ENCODE results near the gene KCNMB3. TPM values are rescaled to one million over a fixed set of nuclear protein-coding genes. Genes with fewer than 3 reads are reported as not detected.
"Not testable (repeated sequence)": the region's sequence is repeated elsewhere in the genome, so short reads cannot be mapped to it uniquely, and the experiment has no call there.

Gene KCNMB3
- total RNA-seq, 1 donor: 1.8 TPM

DNA sequence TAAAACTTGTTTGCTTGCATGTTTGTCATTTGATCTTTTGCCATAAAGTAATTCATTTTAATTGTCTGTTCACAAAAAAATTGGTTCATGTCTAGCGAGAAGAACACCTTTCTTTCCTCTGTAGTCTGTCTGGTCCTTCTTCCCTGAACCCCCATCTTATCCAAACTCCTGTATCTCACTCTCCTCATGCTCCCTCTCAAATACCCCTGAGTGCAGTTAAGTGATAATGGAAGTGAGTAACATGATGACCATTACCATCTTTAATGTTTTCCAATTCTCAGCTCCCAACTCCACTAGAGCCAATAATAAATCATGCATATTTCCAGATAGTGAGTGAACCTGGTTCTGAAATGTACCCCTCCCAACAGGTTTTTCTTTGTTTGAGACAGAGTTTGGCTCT lies 14.2 kb upstream of the KCNMB3 start:
- H3K4me1 ChIP-seq (ENCODE audit: insufficient read depth, low read length): no peaks in the 10 kb centered on the region
- H3K4me2 ChIP-seq (ENCODE audit: insufficient read depth, low read length): no peak overlapping the region
- H2AFZ ChIP-seq (ENCODE audit: low read length): no peak overlapping the region
- H4K20me1 ChIP-seq (ENCODE audit: insufficient read depth, low read length): no peaks in the 10 kb centered on the region
- no peaks in the 10 kb centered on the region for H3K9me3 ChIP-seq (ENCODE audit: low read depth, low read length)
- no peak overlapping the region for H3K4me3 ChIP-seq (ENCODE audit: insufficient read depth, low read length)
- H3K79me2 ChIP-seq (ENCODE audit: insufficient read depth, low read length): no peaks in the 10 kb centered on the region
- H3K27me3 ChIP-seq (ENCODE audit: insufficient read depth, low read length): no peaks in the 10 kb centered on the region
- H3K36me3 ChIP-seq (ENCODE audit: insufficient read depth, low read length): no peaks in the 10 kb centered on the region
- TF ChIP-seq, protein P1, sequence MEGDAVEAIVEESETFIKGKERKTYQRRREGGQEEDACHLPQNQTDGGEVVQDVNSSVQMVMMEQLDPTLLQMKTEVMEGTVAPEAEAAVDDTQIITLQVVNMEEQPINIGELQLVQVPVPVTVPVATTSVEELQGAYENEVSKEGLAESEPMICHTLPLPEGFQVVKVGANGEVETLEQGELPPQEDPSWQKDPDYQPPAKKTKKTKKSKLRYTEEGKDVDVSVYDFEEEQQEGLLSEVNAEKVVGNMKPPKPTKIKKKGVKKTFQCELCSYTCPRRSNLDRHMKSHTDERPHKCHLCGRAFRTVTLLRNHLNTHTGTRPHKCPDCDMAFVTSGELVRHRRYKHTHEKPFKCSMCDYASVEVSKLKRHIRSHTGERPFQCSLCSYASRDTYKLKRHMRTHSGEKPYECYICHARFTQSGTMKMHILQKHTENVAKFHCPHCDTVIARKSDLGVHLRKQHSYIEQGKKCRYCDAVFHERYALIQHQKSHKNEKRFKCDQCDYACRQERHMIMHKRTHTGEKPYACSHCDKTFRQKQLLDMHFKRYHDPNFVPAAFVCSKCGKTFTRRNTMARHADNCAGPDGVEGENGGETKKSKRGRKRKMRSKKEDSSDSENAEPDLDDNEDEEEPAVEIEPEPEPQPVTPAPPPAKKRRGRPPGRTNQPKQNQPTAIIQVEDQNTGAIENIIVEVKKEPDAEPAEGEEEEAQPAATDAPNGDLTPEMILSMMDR (IDR thresholded peaks at IDR 0.05; ENCODE audit: extremely low read depth, low read depth, low read length): no peak
- H3K27ac ChIP-seq (ENCODE audit: low read depth, low read length): no peak overlapping the region
- no peak for DNase-seq (ENCODE audit: insufficient read length, low spot score, missing footprints)

DNA sequence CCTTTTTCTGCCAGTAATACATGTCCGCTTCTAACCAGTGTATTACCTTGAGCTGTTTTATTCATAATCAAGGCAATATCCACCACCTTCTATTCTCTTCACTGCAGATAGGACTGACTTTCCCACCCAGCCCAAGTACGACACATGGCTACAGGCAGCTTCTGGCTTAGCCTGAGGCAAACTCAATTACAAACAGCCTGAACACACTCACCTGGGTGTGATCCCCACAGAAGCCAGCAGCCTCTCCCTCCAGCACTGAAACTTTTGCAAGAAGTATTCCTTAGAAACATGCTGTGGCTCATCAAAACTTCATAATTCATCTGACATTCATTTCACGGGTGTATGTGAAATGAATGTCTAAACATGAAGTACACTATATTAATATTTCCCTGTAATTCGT lies 13.5 kb upstream of the KCNMB3 start:
- H4K20me1 ChIP-seq (ENCODE audit: insufficient read depth, low read length): no peaks in the 10 kb centered on the region
- no peak overlapping the region for H2AFZ ChIP-seq (ENCODE audit: low read length)
- H3K27me3 ChIP-seq (ENCODE audit: insufficient read depth, low read length): no peaks in the 10 kb centered on the region
- no peak overlapping the region for H3K4me3 ChIP-seq (ENCODE audit: insufficient read depth, low read length)
- no peaks in the 10 kb centered on the region for H3K9me3 ChIP-seq (ENCODE audit: low read depth, low read length)
- TF ChIP-seq, protein P1 (IDR thresholded peaks at IDR 0.05; ENCODE audit: extremely low read depth, low read depth, low read length): no peak
- no peaks in the 10 kb centered on the region for H3K4me1 ChIP-seq (ENCODE audit: insufficient read depth, low read length)
- DNase-seq (ENCODE audit: insufficient read length, low spot score, missing footprints): no peak
- no peaks in the 10 kb centered on the region for H3K36me3 ChIP-seq (ENCODE audit: insufficient read depth, low read length)
- no peaks in the 10 kb centered on the region for H3K79me2 ChIP-seq (ENCODE audit: insufficient read depth, low read length)
- H3K27ac ChIP-seq (ENCODE audit: low read depth, low read length): no peak overlapping the region
- H3K4me2 ChIP-seq (ENCODE audit: insufficient read depth, low read length): no peak overlapping the region

DNA sequence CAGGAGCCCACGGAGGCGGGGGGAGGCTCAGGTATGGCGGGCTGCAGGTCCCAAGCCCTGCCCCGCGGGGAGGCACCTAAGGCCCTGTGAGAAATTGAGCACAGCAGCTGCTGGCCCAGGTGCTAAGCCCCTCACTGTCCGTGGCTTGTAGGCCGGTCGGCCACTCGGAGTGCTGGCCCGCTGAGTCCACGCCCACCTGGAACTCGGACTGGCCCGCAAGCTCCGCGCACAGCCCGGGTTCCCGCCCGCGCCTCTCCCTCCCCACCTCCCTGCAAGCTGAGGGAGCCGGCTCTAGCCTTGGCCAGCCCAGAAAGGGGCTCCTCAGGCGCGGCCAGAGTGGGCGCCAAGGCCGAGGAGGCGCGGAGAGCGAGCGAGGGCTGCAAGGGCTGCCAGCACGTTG lies 12.2 kb upstream of the KCNMB3 start:
- H3K27me3 ChIP-seq (ENCODE audit: insufficient read depth, low read length): no peaks in the 10 kb centered on the region
- DNase-seq (ENCODE audit: insufficient read length, low spot score, missing footprints): no peak
- H2AFZ ChIP-seq (ENCODE audit: low read length): no peak overlapping the region
- no peak overlapping the region for H3K4me2 ChIP-seq (ENCODE audit: insufficient read depth, low read length)
- no peak overlapping the region for H3K4me3 ChIP-seq (ENCODE audit: insufficient read depth, low read length)
- H3K27ac ChIP-seq (ENCODE audit: low read depth, low read length): no peak overlapping the region
- TF ChIP-seq, protein P1 (IDR thresholded peaks at IDR 0.05; ENCODE audit: extremely low read depth, low read depth, low read length): no peak
- H3K79me2 ChIP-seq (ENCODE audit: insufficient read depth, low read length): no peaks in the 10 kb centered on the region
- H3K4me1 ChIP-seq (ENCODE audit: insufficient read depth, low read length): no peaks in the 10 kb centered on the region
- H4K20me1 ChIP-seq (ENCODE audit: insufficient read depth, low read length): no peaks in the 10 kb centered on the region
- H3K9me3 ChIP-seq (ENCODE audit: low read depth, low read length): no peaks in the 10 kb centered on the region
- H3K36me3 ChIP-seq (ENCODE audit: insufficient read depth, low read length): no peaks in the 10 kb centered on the region

DNA sequence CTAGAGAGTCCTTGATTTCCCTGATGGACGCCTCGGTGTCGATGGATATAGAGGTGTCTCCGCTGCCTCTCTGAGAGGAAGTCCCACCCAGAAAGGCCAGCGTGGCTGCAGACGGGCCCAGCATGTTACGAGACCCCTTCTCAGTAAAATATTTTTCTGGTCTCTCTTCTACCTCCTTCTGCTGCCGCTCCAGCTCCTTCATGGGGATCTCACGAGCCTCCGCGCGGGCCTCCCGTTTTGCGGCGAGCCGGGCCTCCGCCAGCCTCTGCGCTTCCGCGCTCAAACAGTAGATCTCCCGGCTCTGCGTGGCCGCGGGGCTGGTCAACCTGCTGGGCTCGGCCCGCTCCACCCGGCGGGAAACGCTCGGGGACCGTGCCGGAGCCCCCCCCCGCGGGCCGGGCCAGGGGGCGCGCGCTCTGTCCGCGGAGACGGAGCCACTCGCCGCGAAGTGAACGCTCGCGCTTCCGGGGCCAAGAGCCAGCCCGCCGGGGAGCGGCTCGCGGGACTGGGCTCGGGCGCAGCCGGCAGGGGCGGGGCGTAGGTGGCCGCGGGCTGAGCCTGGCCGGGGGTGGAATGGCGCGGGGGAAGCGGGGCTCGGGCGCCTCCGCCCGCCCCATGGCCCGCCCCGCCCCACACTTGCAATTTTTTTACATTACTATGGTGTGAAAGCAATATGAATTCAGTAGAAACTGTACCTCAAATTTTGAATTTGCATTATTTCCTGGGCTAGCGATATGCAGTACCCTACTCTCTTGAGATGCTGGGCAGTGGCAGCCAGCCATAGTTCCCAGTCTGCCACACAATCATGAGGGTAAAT lies 10.2 kb upstream of the KCNMB3 start:
- Histone ChIP-seq H3K4me1 (ENCODE audit: insufficient read depth, low read length) (no peaks in the 10 kb centered on the region), H3K27ac (ENCODE audit: low read depth, low read length) (no peak overlapping the region), H3K4me2 (ENCODE audit: insufficient read depth, low read length) (peak overlapping the region; percentile 87), H2AFZ (ENCODE audit: low read length) (peak overlapping the region; percentile 97), H3K9me3 (ENCODE audit: low read depth, low read length) (no peaks in the 10 kb centered on the region), H3K4me3 (ENCODE audit: insufficient read depth, low read length) (peak overlapping the region; percentile 77), H3K36me3 (ENCODE audit: insufficient read depth, low read length) (no peaks in the 10 kb centered on the region), H3K79me2 (ENCODE audit: insufficient read depth, low read length) (peaks cover 3% of the 10 kb centered on the region), H3K27me3 (ENCODE audit: insufficient read depth, low read length) (no peaks in the 10 kb centered on the region), H4K20me1 (ENCODE audit: insufficient read depth, low read length) (no peaks in the 10 kb centered on the region)
- TF ChIP-seq, protein P1 (IDR thresholded peaks at IDR 0.05; ENCODE audit: extremely low read depth, low read depth, low read length): no peak
- DNase-seq (ENCODE audit: insufficient read length, low spot score, missing footprints): peak; percentile 98

DNA sequence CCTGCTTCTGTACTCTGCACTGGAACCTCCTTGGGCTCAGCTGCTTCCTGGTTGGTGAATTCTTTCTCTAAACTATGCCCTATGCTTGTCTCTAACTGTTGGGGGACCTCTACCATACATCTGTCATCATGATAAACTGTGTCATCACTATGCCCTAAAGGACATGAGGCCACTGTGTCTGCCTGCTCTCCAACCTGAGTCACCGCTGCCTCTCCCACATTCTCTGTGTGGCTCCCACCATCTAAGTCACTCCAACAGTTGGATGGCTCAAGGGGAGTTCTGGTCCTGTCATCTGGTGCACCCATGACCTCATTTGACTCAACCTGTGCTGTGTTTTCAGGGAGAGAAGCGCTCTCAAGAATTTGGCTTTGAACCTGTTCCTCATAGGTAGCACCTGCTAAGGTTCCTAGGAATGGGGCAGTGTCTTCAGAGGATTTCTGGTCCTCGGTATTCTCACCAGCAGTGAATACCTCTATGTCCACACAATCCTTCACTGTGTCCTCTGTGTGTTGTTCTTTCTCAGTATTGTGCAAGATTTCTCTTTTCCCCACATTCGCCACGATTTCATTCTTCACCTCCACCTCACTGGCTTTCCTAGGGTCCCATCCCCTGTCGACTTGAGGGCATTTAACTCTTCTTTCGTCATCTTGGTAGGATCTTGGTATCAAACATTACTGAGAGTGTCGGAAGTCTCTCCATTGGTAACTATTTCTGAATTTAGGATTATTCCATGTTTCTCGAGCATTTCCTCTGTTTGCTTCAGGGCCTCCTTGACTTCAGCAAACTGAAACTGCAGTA lies 9.2 kb upstream of the KCNMB3 start:
- H3K79me2 ChIP-seq (ENCODE audit: insufficient read depth, low read length); H3K9me3 ChIP-seq (ENCODE audit: low read depth, low read length); H3K4me1 ChIP-seq (ENCODE audit: insufficient read depth, low read length); DNase-seq (ENCODE audit: insufficient read length, low spot score, missing footprints); H3K27ac ChIP-seq (ENCODE audit: low read depth, low read length); H3K27me3 ChIP-seq (ENCODE audit: insufficient read depth, low read length); H3K36me3 ChIP-seq (ENCODE audit: insufficient read depth, low read length); H4K20me1 ChIP-seq (ENCODE audit: insufficient read depth, low read length): not testable (repeated sequence)
- H3K4me3 ChIP-seq (ENCODE audit: insufficient read depth, low read length): peak overlapping the region; percentile 77
- H3K4me2 ChIP-seq (ENCODE audit: insufficient read depth, low read length): peak overlapping the region; percentile 79
- peak overlapping the region; percentile 97 for H2AFZ ChIP-seq (ENCODE audit: low read length)
